HepG2 (cell line): ENCODE measurements around the gene PRKCE. TPM values are rescaled to one million over a fixed set of nuclear protein-coding genes. Genes with fewer than 3 reads are reported as not detected.
A peak's percentile ranks its signal among the peaks of the same experiment; 100 is the strongest.

Experiments used
- ATF7-NPFF ChIP-seq: sonication (generic); formaldehyde crosslinking; IDR thresholded peaks from 2 replicates; pipeline ENCODE4 v1.8.1; 2023; ENCODE audit warnings: mild to moderate bottlenecking, low read depth, missing genetic modification reagents, moderate library complexity
- CEBPB ChIP-seq: IDR thresholded peaks from 2 replicates; pipeline ENCODE4 v1.6.1; 2011; ENCODE audit warnings: low read depth, low read length, improper control_type of control experiment, borderline replicate concordance
- ZMYM4 ChIP-seq: sonication (generic); formaldehyde crosslinking; IDR thresholded peaks from 2 replicates; pipeline ENCODE4 v1.8.1; 2023; ENCODE audit warnings: mild to moderate bottlenecking, missing genetic modification reagents
- ZNF234 ChIP-seq: sonication (generic); formaldehyde crosslinking; conservative IDR thresholded peaks from 2 replicates; pipeline ENCODE4 v1.5.1; 2020; ENCODE audit warnings: mild to moderate bottlenecking, missing genetic modification reagents
- ZZZ3 ChIP-seq: sonication (generic); formaldehyde crosslinking; IDR thresholded peaks from 2 replicates; pipeline ENCODE4 v1.4.0; 2020; ENCODE audit warnings: missing genetic modification reagents, mild to moderate bottlenecking, borderline replicate concordance
- polyA plus RNA-seq, 8 experiments: library from polyadenylated mRNA; depleted of rRNA in 3 of 8; stranded (reverse) in 7 of 8; unstranded in 1 of 8; fragments of >200 nt; fragmentation: Illumina TruSeq in 4 of 8; extraction: Trizol in 4 of 8; gene quantifications; 2 replicates each; pipeline versions ENCODE4 v1.2.1 to v1.2.3, GENCODE V29; 2011 to 2016; ENCODE audit warnings: low read depth in 4 of 8, missing spikeins in 1 of 8, mixed read lengths in 1 of 8; ENCODE audit not compliant: insufficient read depth in 1 of 8
- total RNA-seq, 5 experiments: library from RNA; depleted of rRNA; stranded (reverse); fragments of >200 nt; fragmentation: Illumina TruSeq; extraction: Trizol; gene quantifications; 2 replicates each; pipeline ENCODE4 v1.2.3, GENCODE V29; 2016; ENCODE audit warnings: low read depth in 1 of 5
- TF ChIP-seq, protein P1 (sequence below): IDR thresholded peaks from 2 replicates; pipeline ENCODE4 v1.6.1; 2012; ENCODE audit warnings: low read length, improper control_type of control experiment
- TF ChIP-seq, protein P2 (sequence below): sonication (generic); formaldehyde crosslinking; IDR thresholded peaks from 2 replicates; pipeline ENCODE4 v1.5.1; 2020; ENCODE audit warnings: mild to moderate bottlenecking, missing genetic modification reagents, borderline replicate concordance
- TF ChIP-seq, protein P3 (sequence below): sonication (generic); formaldehyde crosslinking; IDR thresholded peaks from one replicate; pipeline ENCODE4 v1.5.1; 2020; ENCODE audit warnings: mild to moderate bottlenecking, missing genetic modification reagents; ENCODE audit errors: not compliant biosample characterization

Gene PRKCE
- total and polyA plus RNA-seq, 2 of the 13 experiments (the other 11 are each of a cell fraction or from before 2014, with no cell fraction given), result 1.0 to 3.9 TPM

DNA sequence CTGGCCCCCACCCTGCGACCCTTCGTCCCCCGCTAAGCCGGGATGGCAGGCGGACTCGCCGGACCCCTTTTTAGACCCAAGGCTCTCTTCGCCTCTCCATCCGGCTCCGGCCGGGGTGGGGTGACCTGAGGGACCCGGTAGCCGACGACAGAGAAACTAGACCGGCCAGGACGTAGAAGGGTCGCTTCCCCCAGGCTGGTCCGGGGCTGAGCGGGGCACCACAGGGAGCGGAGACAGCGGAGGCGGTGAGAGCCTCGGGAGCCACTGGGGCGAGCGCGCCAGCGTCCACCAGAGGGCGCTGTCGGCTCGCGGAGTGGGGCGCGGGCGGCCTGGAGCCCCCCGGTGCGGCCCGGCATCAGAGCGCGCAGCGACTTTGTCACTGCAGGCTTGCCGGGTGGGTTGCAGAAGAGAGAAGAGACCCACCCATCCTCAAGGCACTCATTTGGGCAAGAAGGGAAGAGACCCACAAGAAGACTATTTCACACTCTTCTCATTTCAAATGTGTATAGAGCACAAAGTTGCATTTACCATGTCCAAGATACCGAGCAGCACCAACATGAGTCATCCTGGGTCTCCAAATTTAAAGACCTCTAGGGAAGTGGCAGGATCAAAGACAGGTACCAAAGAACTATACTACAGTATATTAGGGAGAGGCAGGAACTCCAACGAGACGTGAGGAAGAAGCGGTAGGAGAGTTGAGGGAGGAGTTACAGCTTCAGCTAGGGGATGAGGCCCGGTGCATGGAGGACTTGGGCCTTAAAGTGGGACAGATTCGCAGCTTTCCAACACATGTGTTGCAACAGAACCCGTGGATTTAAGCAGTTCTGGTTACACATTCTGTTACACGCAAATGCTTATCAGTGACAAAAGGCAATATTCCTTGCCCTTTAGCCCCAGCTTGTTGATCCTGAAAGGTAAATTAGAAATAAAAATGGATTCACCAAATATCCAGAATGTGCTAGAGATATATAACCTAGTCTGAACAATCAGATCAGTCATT is 7.6 kb upstream of the PRKCE start (continued):
- TF ChIP-seq, protein P1, sequence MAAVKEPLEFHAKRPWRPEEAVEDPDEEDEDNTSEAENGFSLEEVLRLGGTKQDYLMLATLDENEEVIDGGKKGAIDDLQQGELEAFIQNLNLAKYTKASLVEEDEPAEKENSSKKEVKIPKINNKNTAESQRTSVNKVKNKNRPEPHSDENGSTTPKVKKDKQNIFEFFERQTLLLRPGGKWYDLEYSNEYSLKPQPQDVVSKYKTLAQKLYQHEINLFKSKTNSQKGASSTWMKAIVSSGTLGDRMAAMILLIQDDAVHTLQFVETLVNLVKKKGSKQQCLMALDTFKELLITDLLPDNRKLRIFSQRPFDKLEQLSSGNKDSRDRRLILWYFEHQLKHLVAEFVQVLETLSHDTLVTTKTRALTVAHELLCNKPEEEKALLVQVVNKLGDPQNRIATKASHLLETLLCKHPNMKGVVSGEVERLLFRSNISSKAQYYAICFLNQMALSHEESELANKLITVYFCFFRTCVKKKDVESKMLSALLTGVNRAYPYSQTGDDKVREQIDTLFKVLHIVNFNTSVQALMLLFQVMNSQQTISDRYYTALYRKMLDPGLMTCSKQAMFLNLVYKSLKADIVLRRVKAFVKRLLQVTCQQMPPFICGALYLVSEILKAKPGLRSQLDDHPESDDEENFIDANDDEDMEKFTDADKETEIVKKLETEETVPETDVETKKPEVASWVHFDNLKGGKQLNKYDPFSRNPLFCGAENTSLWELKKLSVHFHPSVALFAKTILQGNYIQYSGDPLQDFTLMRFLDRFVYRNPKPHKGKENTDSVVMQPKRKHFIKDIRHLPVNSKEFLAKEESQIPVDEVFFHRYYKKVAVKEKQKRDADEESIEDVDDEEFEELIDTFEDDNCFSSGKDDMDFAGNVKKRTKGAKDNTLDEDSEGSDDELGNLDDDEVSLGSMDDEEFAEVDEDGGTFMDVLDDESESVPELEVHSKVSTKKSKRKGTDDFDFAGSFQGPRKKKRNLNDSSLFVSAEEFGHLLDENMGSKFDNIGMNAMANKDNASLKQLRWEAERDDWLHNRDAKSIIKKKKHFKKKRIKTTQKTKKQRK, result no peak
- TF ChIP-seq ZZZ3 (CRISPR knock-in tag), result no peak
- TF ChIP-seq, protein P2, sequence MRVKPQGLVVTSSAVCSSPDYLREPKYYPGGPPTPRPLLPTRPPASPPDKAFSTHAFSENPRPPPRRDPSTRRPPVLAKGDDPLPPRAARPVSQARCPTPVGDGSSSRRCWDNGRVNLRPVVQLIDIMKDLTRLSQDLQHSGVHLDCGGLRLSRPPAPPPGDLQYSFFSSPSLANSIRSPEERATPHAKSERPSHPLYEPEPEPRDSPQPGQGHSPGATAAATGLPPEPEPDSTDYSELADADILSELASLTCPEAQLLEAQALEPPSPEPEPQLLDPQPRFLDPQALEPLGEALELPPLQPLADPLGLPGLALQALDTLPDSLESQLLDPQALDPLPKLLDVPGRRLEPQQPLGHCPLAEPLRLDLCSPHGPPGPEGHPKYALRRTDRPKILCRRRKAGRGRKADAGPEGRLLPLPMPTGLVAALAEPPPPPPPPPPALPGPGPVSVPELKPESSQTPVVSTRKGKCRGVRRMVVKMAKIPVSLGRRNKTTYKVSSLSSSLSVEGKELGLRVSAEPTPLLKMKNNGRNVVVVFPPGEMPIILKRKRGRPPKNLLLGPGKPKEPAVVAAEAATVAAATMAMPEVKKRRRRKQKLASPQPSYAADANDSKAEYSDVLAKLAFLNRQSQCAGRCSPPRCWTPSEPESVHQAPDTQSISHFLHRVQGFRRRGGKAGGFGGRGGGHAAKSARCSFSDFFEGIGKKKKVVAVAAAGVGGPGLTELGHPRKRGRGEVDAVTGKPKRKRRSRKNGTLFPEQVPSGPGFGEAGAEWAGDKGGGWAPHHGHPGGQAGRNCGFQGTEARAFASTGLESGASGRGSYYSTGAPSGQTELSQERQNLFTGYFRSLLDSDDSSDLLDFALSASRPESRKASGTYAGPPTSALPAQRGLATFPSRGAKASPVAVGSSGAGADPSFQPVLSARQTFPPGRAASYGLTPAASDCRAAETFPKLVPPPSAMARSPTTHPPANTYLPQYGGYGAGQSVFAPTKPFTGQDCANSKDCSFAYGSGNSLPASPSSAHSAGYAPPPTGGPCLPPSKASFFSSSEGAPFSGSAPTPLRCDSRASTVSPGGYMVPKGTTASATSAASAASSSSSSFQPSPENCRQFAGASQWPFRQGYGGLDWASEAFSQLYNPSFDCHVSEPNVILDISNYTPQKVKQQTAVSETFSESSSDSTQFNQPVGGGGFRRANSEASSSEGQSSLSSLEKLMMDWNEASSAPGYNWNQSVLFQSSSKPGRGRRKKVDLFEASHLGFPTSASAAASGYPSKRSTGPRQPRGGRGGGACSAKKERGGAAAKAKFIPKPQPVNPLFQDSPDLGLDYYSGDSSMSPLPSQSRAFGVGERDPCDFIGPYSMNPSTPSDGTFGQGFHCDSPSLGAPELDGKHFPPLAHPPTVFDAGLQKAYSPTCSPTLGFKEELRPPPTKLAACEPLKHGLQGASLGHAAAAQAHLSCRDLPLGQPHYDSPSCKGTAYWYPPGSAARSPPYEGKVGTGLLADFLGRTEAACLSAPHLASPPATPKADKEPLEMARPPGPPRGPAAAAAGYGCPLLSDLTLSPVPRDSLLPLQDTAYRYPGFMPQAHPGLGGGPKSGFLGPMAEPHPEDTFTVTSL (CRISPR knock-in tag), result 0 out of 2 replicates have a peak, but pooled peaks have one; percentile 30
- TF ChIP-seq CEBPB, result peak; percentile 45; the same call in 1 of the 2 replicates
- TF ChIP-seq ZNF234, result no peak
- TF ChIP-seq ZMYM4 (CRISPR knock-in tag), result peak; percentile 38; the same call in 1 of the 2 replicates
- TF ChIP-seq, protein P3, sequence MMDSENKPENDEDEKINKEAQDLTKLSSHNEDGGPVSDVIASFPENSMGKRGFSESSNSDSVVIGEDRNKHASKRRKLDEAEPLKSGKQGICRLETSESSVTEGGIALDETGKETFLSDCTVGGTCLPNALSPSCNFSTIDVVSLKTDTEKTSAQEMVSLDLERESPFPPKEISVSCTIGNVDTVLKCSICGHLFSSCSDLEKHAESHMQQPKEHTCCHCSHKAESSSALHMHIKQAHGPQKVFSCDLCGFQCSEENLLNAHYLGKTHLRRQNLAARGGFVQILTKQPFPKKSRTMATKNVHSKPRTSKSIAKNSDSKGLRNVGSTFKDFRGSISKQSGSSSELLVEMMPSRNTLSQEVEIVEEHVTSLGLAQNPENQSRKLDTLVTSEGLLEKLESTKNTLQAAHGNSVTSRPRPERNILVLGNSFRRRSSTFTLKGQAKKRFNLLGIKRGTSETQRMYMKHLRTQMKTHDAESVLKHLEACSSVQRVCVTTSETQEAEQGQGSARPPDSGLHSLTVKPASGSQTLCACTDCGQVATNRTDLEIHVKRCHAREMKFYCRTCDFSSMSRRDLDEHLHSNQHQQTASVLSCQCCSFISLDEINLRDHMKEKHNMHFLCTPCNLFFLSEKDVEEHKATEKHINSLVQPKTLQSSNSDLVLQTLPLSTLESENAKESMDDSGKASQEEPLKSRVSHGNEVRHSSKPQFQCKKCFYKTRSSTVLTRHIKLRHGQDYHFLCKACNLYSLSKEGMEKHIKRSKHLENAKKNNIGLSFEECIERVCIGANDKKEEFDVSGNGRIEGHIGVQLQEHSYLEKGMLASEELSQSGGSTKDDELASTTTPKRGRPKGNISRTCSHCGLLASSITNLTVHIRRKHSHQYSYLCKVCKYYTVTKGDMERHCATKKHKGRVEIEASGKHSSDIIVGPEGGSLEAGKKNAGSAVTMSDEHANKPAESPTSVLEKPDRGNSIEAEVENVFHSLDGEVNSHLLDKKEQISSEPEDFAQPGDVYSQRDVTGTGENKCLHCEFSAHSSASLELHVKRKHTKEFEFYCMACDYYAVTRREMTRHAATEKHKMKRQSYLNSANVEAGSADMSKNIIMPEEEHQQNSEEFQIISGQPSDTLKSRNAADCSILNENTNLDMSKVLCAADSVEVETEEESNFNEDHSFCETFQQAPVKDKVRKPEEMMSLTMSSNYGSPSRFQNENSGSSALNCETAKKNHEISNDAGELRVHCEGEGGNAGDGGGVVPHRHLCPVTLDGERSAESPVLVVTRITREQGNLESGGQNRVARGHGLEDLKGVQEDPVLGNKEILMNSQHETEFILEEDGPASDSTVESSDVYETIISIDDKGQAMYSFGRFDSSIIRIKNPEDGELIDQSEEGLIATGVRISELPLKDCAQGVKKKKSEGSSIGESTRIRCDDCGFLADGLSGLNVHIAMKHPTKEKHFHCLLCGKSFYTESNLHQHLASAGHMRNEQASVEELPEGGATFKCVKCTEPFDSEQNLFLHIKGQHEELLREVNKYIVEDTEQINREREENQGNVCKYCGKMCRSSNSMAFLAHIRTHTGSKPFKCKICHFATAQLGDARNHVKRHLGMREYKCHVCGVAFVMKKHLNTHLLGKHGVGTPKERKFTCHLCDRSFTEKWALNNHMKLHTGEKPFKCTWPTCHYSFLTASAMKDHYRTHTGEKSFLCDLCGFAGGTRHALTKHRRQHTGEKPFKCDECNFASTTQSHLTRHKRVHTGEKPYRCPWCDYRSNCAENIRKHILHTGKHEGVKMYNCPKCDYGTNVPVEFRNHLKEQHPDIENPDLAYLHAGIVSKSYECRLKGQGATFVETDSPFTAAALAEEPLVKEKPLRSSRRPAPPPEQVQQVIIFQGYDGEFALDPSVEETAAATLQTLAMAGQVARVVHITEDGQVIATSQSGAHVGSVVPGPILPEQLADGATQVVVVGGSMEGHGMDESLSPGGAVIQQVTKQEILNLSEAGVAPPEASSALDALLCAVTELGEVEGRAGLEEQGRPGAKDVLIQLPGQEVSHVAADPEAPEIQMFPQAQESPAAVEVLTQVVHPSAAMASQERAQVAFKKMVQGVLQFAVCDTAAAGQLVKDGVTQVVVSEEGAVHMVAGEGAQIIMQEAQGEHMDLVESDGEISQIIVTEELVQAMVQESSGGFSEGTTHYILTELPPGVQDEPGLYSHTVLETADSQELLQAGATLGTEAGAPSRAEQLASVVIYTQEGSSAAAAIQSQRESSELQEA, result peak; percentile 84
- peak; percentile 59; the same call in 1 of the 2 replicates for TF ChIP-seq ATF7-NPFF (CRISPR knock-in tag)
